Glomerular visceral epithelial cell (primary cell): ENCODE data around the gene MPDU1.
"Not testable (repeated sequence)": the region's sequence is repeated elsewhere in the genome, so short reads cannot be mapped to it uniquely, and the experiment has no call there.

ENCODE experiments used
- DNase-seq: peaks from one replicate; pipeline ENCODE4 v3.0.0-alpha.2; 2016; ENCODE audit errors: extremely low spot score

Gene MPDU1

GRCh38 chr17:7580604-7581575 is 2.8 kb upstream of the MPDU1 start:
- DNase-seq = no peak

GRCh38 chr17:7582396-7583252 is 1.0 kb upstream of the MPDU1 start:
- no peak for DNase-seq

- no peak for DNase-seq
Measured at GRCh38 chr17:7586673-7587419, 3.2 kb downstream of the MPDU1 start.

- DNase-seq = peak; percentile 92
Measured at GRCh38 chr17:7587420-7588151, 3.9 kb downstream of the MPDU1 start.

- DNase-seq = no peak
Measured at GRCh38 chr17:7588553-7589203, 5.0 kb downstream of the MPDU1 start.

GRCh38 chr17:7589204-7589868 is 5.7 kb downstream of the MPDU1 start:
- DNase-seq = no peak

GRCh38 chr17:7589891-7590691 is 6.4 kb downstream of the MPDU1 start, which contains the start of gene SOX15:
SOX15 (minus strand) TSS chr17:7590094; CDS start chr17:7589676, 418 bp downstream.
- no peak for DNase-seq

GRCh38 chr17:7590743-7591142 is 7.1 kb downstream of the MPDU1 start:
- peak; percentile 51 for DNase-seq

- DNase-seq = no peak
Measured at GRCh38 chr17:7591596-7591995, 7.9 kb downstream of the MPDU1 start.

GRCh38 chr17:7592422-7593021 is 8.9 kb downstream of the MPDU1 start:
- no peak for DNase-seq

GRCh38 chr17:7593296-7593695 is 9.6 kb downstream of the MPDU1 start:
- DNase-seq = no peak

GRCh38 chr17:7597561-7597960 is 13.9 kb downstream of the MPDU1 start:
- DNase-seq = not testable (repeated sequence)

GRCh38 chr17:7606280-7606679 is 22.6 kb downstream of the MPDU1 start:
- no peak for DNase-seq

- DNase-seq = no peak
Measured at GRCh38 chr17:7610641-7611040, 27.0 kb downstream of the MPDU1 start.

- DNase-seq = no peak
Measured at GRCh38 chr17:7611635-7612293, 28.1 kb downstream of the MPDU1 start.

- DNase-seq = no peak
Measured at GRCh38 chr17:7612294-7612640, 28.6 kb downstream of the MPDU1 start.

GRCh38 chr17:7613769-7614424 is 30.2 kb downstream of the MPDU1 start:
- DNase-seq = peak; percentile 33
